Measurements from ENCODE around the gene TBC1D1.

DNA sequence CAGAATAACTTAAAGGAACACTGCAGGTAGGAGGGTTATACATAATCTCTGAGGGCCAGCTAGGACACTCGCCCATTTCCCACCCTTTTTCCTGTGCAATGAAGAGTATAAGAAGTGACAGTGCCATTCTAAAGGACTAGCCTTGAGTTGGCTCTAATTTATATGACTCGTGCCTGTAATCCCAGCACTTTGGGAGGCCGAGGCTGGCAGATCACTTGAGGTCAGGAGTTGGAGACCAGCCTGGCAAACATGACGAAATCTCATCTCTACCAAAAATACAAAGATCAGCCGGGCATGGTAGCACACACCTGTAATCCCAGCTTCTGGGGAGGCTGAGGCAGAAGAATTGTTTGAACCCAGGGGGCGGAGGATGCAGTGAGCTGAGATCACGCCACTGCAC, 4.4 kb downstream of the TBC1D1 start:
- TF ChIP-seq, protein P1, sequence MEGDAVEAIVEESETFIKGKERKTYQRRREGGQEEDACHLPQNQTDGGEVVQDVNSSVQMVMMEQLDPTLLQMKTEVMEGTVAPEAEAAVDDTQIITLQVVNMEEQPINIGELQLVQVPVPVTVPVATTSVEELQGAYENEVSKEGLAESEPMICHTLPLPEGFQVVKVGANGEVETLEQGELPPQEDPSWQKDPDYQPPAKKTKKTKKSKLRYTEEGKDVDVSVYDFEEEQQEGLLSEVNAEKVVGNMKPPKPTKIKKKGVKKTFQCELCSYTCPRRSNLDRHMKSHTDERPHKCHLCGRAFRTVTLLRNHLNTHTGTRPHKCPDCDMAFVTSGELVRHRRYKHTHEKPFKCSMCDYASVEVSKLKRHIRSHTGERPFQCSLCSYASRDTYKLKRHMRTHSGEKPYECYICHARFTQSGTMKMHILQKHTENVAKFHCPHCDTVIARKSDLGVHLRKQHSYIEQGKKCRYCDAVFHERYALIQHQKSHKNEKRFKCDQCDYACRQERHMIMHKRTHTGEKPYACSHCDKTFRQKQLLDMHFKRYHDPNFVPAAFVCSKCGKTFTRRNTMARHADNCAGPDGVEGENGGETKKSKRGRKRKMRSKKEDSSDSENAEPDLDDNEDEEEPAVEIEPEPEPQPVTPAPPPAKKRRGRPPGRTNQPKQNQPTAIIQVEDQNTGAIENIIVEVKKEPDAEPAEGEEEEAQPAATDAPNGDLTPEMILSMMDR (IDR thresholded peaks at IDR 0.05; ENCODE audit: poor library complexity, severe bottlenecking): no peak
- TF ChIP-seq EZH2 (IDR thresholded peaks at IDR 0.05; ENCODE audit: borderline replicate concordance, insufficient read depth, low read length, poor library complexity, severe bottlenecking) (no peak), POLR2AphosphoS5 (IDR thresholded peaks at IDR 0.05) (no peak)

Measured in neural cell (in vitro differentiated cells).